Thyroid gland (tissue), 4 donors: ENCODE data around the gene DNM3.

ENCODE experiments used
- CTCF ChIP-seq, 6 experiments: fragments of 200-600 bp in 3 of 6; fragments of 450-650 bp in 3 of 6; sonication (generic) in 3 of 6; IDR thresholded peaks; one replicate each; pipeline ENCODE4 v1.5.1; 2016 to 2019; ENCODE audit warnings: antibody characterized with exemption in 6 of 6, mild to moderate bottlenecking in 2 of 6, inconsistent platforms in 1 of 6, moderate library complexity in 1 of 6
- POLR2A ChIP-seq, 2 donors: fragments of 450-650 bp; IDR thresholded peaks; one replicate each; pipeline ENCODE4 v1.6.1; 2017; ENCODE audit warnings: antibody characterized with exemption in 2 of 2, mild to moderate bottlenecking in 2 of 2, moderate library complexity in 1 of 2

DNA sequence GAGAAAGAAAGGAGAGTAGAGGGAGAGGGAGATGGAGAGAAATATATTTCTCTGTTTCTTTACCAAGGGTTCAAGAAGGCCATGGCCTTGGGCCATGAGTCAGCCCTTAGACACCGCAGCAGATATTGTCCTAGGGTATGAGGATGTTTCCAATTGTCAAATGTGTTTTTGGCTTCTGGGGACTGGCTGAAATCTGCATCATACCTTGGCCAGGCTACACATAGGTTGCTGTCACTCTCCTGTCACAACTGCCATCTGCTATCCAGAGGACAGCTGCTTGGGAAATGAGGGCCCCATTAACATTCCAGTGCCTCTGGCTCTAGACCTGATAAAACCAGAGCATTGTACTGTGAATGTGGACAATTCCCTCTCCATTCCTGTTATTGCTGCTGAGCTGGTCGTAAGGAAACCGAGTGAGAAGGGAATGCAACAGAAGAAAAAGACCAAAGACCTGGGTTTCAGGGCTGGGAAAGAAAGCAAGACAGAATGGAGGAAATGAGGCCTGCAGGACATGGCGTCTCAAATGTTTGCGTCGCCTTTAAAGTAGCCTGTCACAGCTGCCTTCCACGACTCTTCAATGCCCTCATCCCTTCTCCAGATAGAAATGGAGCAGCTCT is 611.3 kb downstream of the DNM3 start:
- TF ChIP-seq CTCF (IDR thresholded peaks at IDR 0.05), result no peak
- TF ChIP-seq POLR2A (IDR thresholded peaks at IDR 0.05), result no peak
